ENCODE data around the gene PJA1. TPM values are rescaled to one million over a fixed set of nuclear protein-coding genes. Genes with fewer than 3 reads are reported as not detected.

The PJA1 gene
- total RNA-seq, 1 donor from 2014 or later, result 59.5 TPM

DNA sequence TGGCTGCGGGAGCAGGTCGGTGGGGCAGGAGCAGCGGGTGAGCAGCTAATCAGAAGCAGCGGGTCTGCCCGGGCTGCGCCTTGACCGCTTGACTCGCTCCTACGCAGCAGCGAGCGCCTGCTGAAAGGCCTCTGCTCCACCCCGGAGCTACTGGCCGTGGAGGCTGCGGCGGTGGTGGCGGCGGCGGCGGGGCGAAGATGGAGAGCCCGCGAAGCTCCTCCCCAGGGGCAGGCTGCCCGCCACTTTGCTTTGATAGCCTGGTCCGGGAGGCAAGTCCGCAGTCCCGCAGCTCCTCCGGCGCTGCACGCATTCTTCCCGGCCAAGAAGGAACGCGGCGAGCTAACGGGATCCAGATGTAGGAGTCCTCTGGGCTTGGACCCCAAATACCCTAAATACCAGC lies 36.7 kb downstream of the PJA1 start:
- Mint-ChIP-seq H3K27ac (ENCODE audit: unreplicated experiment) (peak overlapping the region; percentile 43), H3K9me3 (no peaks in the 10 kb centered on the region), H3K36me3 (ENCODE audit: low read depth) (no peaks in the 10 kb centered on the region), H3K27me3 (ENCODE audit: low read depth) (no peaks in the 10 kb centered on the region), H3K4me3 (no peak overlapping the region), H3K4me1 (peaks cover 33% of the 10 kb centered on the region)
- TF ChIP-seq, protein P1, sequence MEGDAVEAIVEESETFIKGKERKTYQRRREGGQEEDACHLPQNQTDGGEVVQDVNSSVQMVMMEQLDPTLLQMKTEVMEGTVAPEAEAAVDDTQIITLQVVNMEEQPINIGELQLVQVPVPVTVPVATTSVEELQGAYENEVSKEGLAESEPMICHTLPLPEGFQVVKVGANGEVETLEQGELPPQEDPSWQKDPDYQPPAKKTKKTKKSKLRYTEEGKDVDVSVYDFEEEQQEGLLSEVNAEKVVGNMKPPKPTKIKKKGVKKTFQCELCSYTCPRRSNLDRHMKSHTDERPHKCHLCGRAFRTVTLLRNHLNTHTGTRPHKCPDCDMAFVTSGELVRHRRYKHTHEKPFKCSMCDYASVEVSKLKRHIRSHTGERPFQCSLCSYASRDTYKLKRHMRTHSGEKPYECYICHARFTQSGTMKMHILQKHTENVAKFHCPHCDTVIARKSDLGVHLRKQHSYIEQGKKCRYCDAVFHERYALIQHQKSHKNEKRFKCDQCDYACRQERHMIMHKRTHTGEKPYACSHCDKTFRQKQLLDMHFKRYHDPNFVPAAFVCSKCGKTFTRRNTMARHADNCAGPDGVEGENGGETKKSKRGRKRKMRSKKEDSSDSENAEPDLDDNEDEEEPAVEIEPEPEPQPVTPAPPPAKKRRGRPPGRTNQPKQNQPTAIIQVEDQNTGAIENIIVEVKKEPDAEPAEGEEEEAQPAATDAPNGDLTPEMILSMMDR (conservative IDR thresholded peaks at IDR 0.05), result no peak
- peak; percentile 34 for DNase-seq (ENCODE audit: low read depth, low spot score)

DNA sequence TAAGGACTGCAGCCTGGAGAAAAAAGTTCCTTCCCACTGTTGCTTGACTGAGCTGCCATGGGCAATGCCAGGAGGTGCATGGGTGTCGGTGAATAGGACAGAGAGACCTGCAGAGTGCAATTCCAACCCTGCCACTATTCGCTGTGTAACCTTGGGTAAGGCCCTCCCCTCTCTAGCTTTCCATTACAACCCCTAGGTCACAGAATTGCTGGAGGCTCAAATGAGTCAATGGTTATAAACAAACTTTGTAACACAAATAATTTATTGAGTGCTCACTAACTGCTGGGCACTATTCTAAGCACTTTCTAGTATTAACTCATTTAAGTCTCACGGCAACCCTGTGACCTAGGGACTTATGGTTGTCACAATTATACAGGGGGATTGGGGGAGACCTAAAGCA lies 37.8 kb downstream of the PJA1 start:
- TF ChIP-seq, protein P1 (conservative IDR thresholded peaks at IDR 0.05), result no peak
- Mint-ChIP-seq H3K9me3 (no peaks in the 10 kb centered on the region), H3K27me3 (ENCODE audit: low read depth) (no peaks in the 10 kb centered on the region)

DNA sequence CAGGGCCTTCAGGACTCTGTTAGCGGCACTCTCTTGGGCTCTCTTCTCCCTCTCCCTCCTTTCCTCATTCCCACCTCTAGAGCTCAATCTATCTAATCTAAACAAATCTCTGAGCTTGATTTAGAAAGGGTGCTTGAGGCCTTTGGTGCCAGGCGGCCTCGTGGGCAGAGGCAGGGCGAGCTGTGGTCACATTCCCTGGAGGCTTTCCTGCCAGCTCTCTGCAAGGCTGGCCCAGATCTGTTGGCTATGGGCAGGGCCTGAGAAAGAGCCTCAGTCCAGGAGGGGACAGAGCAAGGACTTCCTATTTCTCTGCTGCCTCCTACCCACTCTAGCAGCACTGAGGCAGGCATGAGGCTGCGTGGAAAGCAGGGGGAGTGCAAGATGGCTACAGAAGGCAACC lies 38.6 kb downstream of the PJA1 start:
- Mint-ChIP-seq H3K9me3 (no peaks in the 10 kb centered on the region), H3K27ac (ENCODE audit: unreplicated experiment) (no peak overlapping the region), H3K4me1 (peaks cover 20% of the 10 kb centered on the region), H3K36me3 (ENCODE audit: low read depth) (no peaks in the 10 kb centered on the region), H3K27me3 (ENCODE audit: low read depth) (no peaks in the 10 kb centered on the region), H3K4me3 (no peak overlapping the region)
- DNase-seq (ENCODE audit: low read depth, low spot score), result no peak
- TF ChIP-seq, protein P1 (conservative IDR thresholded peaks at IDR 0.05), result no peak

More for the DNA sequence above, 37.8 kb downstream of the PJA1 start:
- H3K36me3 Mint-ChIP-seq (ENCODE audit: low read depth), result no peaks in the 10 kb centered on the region
- H3K4me1 Mint-ChIP-seq, result peaks cover 27% of the 10 kb centered on the region
- no peak overlapping the region for H3K4me3 Mint-ChIP-seq
- no peak overlapping the region for H3K27ac Mint-ChIP-seq (ENCODE audit: unreplicated experiment)
- DNase-seq (ENCODE audit: low read depth, low spot score), result no peak

DNA sequence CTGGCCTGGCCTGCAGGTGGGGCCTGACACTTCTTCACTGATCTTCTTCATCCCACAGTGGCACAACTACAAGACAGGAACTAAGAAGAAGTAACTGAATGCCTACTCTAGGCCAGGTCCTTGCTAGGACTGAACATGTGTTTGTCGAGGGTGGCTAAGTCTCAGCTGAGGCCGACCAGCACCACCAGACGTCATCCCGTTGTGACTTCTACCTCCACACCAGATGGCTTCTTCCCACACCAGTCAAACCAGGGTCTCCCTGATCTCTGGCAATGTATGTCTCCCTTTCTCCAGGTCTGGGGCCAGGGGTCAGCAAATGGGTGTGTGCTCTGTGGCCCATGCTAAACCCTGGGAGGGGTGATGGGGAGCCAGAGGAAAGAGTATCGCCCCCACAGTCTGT lies 40.2 kb downstream of the PJA1 start:
- H3K4me3 Mint-ChIP-seq, result no peak overlapping the region
- no peak for DNase-seq (ENCODE audit: low read depth, low spot score)
- peaks cover 11% of the 10 kb centered on the region for H3K4me1 Mint-ChIP-seq
- H3K27ac Mint-ChIP-seq (ENCODE audit: unreplicated experiment), result no peak overlapping the region
- no peaks in the 10 kb centered on the region for H3K9me3 Mint-ChIP-seq
- TF ChIP-seq, protein P1 (conservative IDR thresholded peaks at IDR 0.05), result no peak
- no peaks in the 10 kb centered on the region for H3K36me3 Mint-ChIP-seq (ENCODE audit: low read depth)
- H3K27me3 Mint-ChIP-seq (ENCODE audit: low read depth), result no peaks in the 10 kb centered on the region

DNA sequence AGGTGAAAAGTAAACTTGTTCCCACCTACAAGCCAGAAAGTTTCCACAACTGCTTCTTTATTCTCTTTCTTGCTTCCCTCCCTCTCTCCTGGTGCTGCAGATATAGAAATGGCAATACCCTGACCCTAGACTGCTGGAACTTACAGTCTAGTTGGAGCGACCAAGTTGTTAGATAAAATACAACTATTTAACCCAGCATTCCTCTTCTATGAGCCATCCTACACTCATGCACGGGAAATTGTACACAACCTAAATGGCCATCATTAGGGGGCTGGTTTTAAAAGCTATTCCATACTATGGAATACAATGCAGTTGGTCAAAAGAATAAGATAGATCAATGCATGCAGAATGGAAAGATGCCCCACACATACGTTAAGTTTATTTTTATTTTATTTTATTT lies 41.1 kb downstream of the PJA1 start:
- H3K4me3 Mint-ChIP-seq, result no peak overlapping the region
- H3K9me3 Mint-ChIP-seq, result no peaks in the 10 kb centered on the region
- no peak for DNase-seq (ENCODE audit: low read depth, low spot score)
- peaks cover 15% of the 10 kb centered on the region for H3K4me1 Mint-ChIP-seq
- H3K27me3 Mint-ChIP-seq (ENCODE audit: low read depth), result no peaks in the 10 kb centered on the region
- no peaks in the 10 kb centered on the region for H3K36me3 Mint-ChIP-seq (ENCODE audit: low read depth)
- no peak overlapping the region for H3K27ac Mint-ChIP-seq (ENCODE audit: unreplicated experiment)
- TF ChIP-seq, protein P1 (conservative IDR thresholded peaks at IDR 0.05), result no peak

DNA sequence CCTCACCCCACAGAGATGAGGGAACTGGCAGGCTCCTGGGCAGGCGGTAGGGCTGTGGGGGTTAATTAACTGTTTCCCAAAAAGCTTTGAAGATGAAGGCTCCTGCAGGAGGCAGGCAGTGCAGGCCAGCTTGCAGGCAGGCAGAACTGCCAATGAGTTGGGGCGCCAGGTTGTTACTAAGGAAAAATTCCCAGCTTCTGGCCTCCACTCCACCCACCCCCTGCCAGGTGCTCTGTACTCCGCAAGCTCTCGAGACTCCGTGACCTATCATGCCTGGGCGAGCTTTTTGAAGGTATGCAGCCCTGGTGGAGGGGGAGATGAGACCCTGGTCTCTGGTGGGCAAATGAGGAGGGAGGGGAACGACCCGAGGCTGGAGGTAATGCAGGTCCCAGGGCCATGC lies 41.8 kb downstream of the PJA1 start:
- Mint-ChIP-seq H3K27ac (ENCODE audit: unreplicated experiment) (no peak overlapping the region), H3K36me3 (ENCODE audit: low read depth) (no peaks in the 10 kb centered on the region), H3K9me3 (no peaks in the 10 kb centered on the region), H3K4me3 (no peak overlapping the region), H3K27me3 (ENCODE audit: low read depth) (no peaks in the 10 kb centered on the region), H3K4me1 (peaks cover 18% of the 10 kb centered on the region)
- no peak for DNase-seq (ENCODE audit: low read depth, low spot score)
- TF ChIP-seq, protein P1 (conservative IDR thresholded peaks at IDR 0.05), result no peak

Measured in neural crest cell (in vitro differentiated cells).